BJ (cell line): ENCODE data around the gene PLEK2. TPM values are rescaled to one million over a fixed set of nuclear protein-coding genes. Genes with fewer than 3 reads are reported as not detected.
"Not testable (repeated sequence)": the region's sequence is repeated elsewhere in the genome, so short reads cannot be mapped to it uniquely, and the experiment has no call there.

Experiments used
- CTCF ChIA-PET: fragments of 350-600 bp; formaldehyde crosslinking; extraction: SDS; loops from one replicate; lab custom pipeline; 2021; ENCODE audit warnings: antibody characterized with exemption, inconsistent platforms; lab: Yijun Ruan, JAX
- POLR2A ChIA-PET: fragments of 300-600 bp; sonication (Branson Sonifier 250); formaldehyde crosslinking; extraction: SDS; loops from one replicate; lab custom pipeline; 2021; ENCODE audit warnings: antibody characterized with exemption; lab: Charles Lee
- DNase-seq: peaks from one replicate; pipeline ENCODE4 v3.0.0-alpha.2; 2011; ENCODE audit warnings: low read depth
- H3K27me3 ChIP-seq: 2 replicates; pipeline ENCODE4 v1.6.0; 2011; ENCODE audit warnings: low read length; ENCODE audit not compliant: control insufficient read depth, insufficient read depth
- H3K36me3 ChIP-seq: 2 replicates; pipeline ENCODE4 v1.5.1; 2011; ENCODE audit warnings: low read length; ENCODE audit not compliant: control insufficient read depth, insufficient read depth
- H3K4me3 ChIP-seq: 2 replicates; pipeline ENCODE4 v1.5.1; 2011; ENCODE audit warnings: low read depth, mild to moderate bottlenecking, control low read depth, low read length
- polyA plus RNA-seq: library from polyadenylated mRNA; depleted of rRNA; stranded (reverse); fragments of >200 nt; gene quantifications from 2 replicates; pipeline ENCODE4 v1.2.3, GENCODE V29; 2011
- TF ChIP-seq, protein P1 (sequence below): IDR thresholded peaks from 2 replicates; pipeline ENCODE4 v1.5.1; 2011; ENCODE audit warnings: low read depth, mild to moderate bottlenecking, control low read depth, inconsistent platforms, low read length, moderate library complexity; ENCODE audit not compliant: insufficient read depth

PLEK2 gene
- polyA plus RNA-seq, 1 experiment = 2.2 TPM

DNA sequence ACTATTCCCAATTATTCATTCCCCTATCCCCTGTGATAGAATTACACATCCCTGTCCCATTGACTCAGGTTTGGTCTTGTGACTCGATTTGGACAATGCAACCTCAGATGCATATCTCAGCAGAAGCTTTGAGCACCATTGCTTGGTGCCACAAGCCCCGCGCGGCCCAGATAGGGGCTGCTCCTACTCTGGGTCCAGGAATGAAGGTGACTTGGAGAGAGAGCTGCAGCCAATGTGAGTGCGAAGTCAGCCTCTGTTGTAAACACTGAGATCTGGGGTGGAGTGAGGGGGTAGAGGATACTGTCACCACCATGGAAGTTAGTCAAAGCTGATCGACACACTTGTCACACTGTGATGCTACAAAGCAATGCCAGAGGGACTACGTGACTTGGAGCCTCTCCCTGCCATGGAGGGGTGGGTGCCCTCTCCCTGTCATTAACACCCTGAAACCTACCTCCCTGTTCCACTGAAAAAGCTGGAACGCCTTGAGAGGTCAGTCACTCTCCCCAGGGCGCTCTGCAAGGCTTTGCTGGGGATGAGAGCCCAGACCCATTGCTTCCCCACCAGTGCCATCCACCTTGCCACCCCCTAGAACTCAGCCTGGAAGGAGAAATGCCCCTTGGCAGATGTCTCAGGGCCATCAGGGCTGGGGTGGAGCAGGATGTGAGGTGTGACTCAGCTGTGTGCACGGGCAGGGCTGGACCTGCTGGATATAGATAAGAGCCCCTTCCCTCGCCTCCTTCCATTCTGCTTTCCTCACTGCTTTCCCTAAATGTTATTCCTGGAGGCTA is 6.6 kb upstream of the PLEK2 start:
- no peak for DNase-seq
- H3K4me3 ChIP-seq = no peak overlapping the region
- H3K36me3 ChIP-seq = no peaks in the 10 kb centered on the region
- no peaks in the 10 kb centered on the region for H3K27me3 ChIP-seq
- CTCF ChIA-PET = interaction anchor here (0.9 to 11.8 kb wide), 4 partner anchors 10 to 152 kb away, joined by 3 to 90 read pairs (median 12); no protein-coding TSS in a partner anchor
- TF ChIP-seq, protein P1, sequence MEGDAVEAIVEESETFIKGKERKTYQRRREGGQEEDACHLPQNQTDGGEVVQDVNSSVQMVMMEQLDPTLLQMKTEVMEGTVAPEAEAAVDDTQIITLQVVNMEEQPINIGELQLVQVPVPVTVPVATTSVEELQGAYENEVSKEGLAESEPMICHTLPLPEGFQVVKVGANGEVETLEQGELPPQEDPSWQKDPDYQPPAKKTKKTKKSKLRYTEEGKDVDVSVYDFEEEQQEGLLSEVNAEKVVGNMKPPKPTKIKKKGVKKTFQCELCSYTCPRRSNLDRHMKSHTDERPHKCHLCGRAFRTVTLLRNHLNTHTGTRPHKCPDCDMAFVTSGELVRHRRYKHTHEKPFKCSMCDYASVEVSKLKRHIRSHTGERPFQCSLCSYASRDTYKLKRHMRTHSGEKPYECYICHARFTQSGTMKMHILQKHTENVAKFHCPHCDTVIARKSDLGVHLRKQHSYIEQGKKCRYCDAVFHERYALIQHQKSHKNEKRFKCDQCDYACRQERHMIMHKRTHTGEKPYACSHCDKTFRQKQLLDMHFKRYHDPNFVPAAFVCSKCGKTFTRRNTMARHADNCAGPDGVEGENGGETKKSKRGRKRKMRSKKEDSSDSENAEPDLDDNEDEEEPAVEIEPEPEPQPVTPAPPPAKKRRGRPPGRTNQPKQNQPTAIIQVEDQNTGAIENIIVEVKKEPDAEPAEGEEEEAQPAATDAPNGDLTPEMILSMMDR = no peak
- POLR2A ChIA-PET = no interaction called here

DNA sequence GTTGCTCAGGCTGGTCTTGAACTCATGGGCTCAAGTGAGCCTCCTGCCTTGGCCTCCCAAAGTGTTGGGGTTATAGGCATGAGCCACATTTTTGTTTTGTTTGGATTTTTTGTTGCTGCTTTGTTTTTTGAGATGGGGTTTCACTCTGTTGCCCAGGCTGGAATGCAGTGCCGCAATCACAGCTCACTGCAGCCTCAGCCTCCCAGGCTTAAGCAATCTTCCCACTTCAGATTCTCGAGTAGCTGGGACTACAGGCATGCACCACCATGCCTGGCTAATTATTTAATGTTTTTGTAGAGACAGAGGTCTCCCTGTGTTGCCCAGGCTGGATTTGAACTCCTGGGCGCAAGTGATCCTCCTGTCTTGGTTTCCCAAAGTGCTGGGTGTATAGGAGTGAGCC is 5.7 kb upstream of the PLEK2 start:
- ChIA-PET POLR2A (no interaction called here), CTCF (interaction anchor here (0.9 to 11.8 kb wide), 4 partner anchors 11 to 153 kb away, joined by 3 to 90 read pairs (median 12); no protein-coding TSS in a partner anchor)
- TF ChIP-seq, protein P1 = no peak
- H3K36me3 ChIP-seq = no peaks in the 10 kb centered on the region
- H3K4me3 ChIP-seq = no peak overlapping the region
- DNase-seq = no peak
- no peaks in the 10 kb centered on the region for H3K27me3 ChIP-seq

DNA sequence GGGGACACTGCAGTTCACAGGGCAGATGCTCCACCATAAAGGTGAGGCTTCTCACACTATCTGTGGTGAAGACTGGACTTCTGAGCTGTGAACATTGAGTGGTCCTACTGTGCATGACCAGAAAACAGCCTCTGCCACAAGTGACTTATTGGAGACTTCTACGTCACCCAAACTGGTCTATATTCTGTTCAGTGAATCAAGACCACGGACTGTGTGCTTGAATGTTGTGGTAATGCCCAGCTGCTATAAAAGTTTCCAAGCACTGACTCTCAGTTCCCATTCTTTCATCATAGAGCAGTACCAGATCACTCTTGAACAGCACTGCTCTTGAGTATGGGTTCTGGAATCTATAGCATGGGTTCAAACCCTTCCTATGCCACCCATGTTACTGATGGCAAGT is 4.8 kb upstream of the PLEK2 start:
- H3K4me3 ChIP-seq = no peak overlapping the region
- no peaks in the 10 kb centered on the region for H3K27me3 ChIP-seq
- CTCF ChIA-PET = interaction anchor here (1.3 to 11.8 kb wide), 3 partner anchors 12 to 154 kb away, joined by 3 to 90 read pairs (median 21); partner anchors contain the start of gene ATP6V1D
- H3K36me3 ChIP-seq = no peaks in the 10 kb centered on the region
- no peak for DNase-seq
- TF ChIP-seq, protein P1 = no peak
- POLR2A ChIA-PET = no interaction called here

DNA sequence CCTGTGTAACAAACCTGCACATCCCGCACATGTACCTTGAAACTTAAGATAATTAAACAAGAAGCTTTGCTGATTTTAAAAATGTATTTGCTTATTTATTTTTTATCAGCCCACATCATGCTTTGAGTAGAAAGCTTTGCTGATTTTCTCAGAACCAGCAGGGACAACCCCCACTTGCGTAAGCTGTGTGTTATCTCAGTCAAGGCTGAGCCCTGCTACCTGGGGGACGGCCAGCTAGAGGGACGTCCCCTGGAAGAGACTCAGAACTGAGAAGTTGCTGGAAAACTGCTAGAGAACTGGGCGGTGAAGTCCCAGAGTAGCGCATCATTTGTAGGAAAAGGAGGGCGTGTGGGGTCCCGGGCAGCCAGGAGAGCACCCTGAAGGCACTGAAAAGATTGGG is 4.1 kb upstream of the PLEK2 start:
- no peak for DNase-seq
- CTCF ChIA-PET = interaction anchor here (1.3 to 11.8 kb wide), 2 partner anchors 13 to 56 kb away, joined by 3 to 90 read pairs; partner anchors contain the start of gene ATP6V1D
- Histone ChIP-seq H3K36me3 (no peaks in the 10 kb centered on the region), H3K4me3 (no peak overlapping the region), H3K27me3 (no peaks in the 10 kb centered on the region)
- POLR2A ChIA-PET = no interaction called here
- TF ChIP-seq, protein P1 = no peak

- POLR2A ChIA-PET, H3K4me3 ChIP-seq, H3K36me3 ChIP-seq, H3K27me3 ChIP-seq, DNase-seq: not testable (repeated sequence)
- CTCF ChIA-PET = interaction anchor here (1.3 to 11.8 kb wide), 3 partner anchors 13 to 156 kb away, joined by 3 to 90 read pairs (median 12); partner anchors contain the start of gene ATP6V1D
Measured at GRCh38 chr14:67415610-67416009, 3.6 kb upstream of the PLEK2 start.
